OCI-LY1 (cell line): Measurements from ENCODE around the gene ZNF668.

ENCODE experiments used
- CTCF ChIP-seq: fragments of 200-600 bp; sonication (generic), shearing (Covaris generic); IDR thresholded peaks from 2 replicates; pipeline ENCODE4 v1.5.1; 2017; ENCODE audit warnings: mild to moderate bottlenecking, antibody characterized with exemption, low read length, moderate library complexity, mixed read lengths
- EZH2 ChIP-seq: fragments of 200-600 bp; sonication (generic), shearing (Covaris generic); IDR thresholded peaks from 2 replicates; pipeline ENCODE4 v1.8.0; 2017; ENCODE audit warnings: borderline replicate concordance, mixed run types, mild to moderate bottlenecking, antibody characterized with exemption, low read length, moderate library complexity, mixed read lengths

DNA sequence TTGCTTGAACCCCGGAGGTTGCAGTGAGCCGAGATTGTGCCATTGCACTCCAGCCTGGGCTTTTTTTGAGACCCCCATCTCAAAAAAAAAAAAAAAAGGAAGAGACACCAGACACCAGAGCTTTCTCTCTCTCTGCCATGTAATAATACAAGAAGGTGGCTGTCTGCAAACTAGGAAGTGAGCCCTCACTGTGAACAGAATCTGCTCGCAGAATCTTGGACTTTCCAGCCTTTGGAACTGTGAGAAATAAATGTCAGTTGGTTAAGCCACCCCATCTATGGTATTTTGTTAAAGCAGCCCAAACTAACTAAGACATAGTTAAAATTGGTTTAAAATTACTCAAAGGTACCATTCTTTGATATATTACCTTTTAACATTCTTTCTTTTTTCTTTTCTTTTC, 53.5 kb downstream of the ZNF668 start:
- no peak for TF ChIP-seq CTCF
- no peak for TF ChIP-seq EZH2
